GM19468 (cell line): Measurements from ENCODE around the gene TBC1D17.
"Not testable (repeated sequence)": the region's sequence is repeated elsewhere in the genome, so short reads cannot be mapped to it uniquely, and the experiment has no call there.

ENCODE experiments used
- ATAC-seq: cut with Tn5 transposase; IDR thresholded peaks from one replicate; pipeline ENCODE4 v1.9.1; 2021; ENCODE audit warnings: mild to moderate bottlenecking, moderate library complexity, moderate number of reproducible peaks; ENCODE audit not compliant: unreplicated experiment; ENCODE audit errors: extremely low read depth

The TBC1D17 gene

DNA sequence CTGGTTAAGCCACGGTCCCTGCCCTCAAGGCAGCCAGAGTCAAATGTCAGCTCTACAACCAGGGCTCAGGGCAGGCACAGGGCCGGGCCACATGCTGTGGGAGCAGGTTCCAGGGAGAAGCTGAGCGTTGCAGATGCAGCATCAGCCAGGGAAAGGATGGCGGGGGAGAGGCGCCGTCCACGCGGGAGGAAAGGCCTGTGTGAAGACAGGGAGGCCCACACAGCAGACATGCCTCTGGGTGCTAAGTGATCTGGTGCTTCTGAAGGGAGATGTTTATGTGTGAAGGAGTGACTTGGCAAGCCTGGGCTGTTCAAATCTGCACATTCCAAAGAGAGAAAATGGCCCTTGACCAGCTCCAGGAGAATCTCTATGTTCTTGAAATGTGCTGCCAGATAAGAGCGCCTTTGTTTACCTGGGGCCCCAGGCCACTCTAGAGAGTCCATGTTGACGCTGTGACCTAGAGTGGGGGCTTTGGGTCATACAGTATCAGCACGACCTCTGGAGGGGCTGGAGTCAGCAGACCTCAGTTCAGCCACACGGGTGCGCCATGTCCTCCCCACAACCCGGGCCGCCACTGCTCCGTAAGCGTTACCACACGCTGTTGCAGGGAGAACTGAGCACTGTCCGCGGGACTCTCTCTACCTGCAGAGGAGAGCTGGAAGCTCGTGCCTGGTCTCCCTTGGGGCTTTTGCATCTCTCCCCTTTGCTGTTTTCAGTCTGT, 35.6 kb downstream of the TBC1D17 start:
- ATAC-seq: no peak

DNA sequence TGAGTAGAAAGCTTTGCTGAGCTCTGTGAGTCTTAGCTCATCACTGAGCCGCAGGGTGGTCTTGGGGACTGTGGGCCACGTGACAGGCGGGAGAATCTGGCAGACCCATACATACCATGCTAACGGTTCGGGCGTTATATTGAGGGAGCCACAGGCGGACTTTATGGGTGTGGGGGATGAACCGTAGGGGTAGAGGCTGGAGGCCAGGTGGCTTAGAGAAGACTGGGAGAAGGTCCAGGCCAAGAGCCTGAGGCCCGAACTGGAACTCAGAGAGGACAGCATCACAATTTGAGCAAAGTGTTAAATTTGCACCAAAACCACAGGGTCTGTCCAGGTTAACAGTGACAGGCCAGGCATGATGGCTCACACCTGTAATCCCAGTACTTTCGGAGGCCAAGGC, 36.2 kb downstream of the TBC1D17 start:
- ATAC-seq: no peak

- ATAC-seq: no peak
Measured at GRCh38 chr19:49915271-49915670, 37.8 kb downstream of the TBC1D17 start.

DNA sequence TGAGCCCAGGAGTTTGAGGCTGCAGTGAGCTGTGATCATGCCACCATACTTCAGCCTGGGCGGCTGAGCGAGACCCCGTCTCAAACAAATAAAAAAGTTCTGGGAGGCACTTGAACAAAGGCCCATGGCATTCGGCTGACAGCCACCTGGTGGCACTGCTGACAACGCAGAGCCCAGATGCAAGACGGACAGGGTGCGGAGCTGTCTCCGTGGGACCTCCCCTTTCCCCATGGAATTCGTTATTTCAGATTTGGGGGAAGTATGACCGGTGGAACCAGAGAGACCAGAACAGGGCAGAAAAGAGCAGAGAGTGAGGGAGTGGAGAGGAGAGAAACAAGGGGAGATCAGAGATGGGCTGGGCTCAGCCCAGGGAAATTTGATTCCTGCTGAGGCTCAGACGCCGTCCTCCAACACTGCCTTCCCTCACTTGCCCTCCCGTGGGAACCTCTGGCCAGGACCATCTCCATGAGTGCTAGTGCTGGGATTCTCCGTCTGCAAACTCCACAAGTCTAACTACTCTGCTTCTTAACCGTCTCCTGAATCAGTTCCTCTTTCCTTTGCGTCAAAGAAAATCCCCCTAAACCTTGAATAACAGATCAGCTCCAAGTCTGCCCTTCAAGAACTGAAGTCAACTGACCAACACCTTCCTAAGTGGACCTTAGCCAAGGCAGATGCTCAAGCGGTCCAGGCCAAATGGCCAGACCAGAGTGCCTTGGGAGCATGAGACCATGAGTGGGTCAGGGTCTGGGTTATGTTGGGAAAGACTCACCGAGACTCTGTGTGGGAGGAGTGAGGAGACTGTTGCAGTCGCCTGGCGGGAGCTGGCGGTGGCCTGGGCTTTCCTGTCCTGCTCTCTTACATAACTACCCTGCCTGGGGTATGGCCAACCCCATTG, 39.6 kb downstream of the TBC1D17 start:
- ATAC-seq: no peak

DNA sequence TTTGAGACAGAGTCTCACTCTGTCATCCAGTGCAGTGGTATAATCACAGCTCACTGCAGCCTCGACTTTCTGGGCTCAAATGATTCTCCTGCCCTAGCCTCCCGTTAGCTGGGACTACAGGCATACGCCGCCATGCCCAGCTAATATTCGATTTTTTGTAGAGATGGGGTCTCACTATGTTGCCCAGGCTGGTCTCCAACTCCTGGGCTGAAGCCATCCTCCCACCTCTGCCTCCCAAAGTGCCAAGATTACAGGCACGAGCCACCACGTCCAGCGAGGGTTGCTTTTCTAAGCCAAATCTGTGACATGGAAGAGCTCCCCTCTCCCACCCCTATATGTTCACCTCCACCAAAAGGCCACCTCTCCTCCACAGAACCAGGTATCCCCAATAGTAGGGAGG, 40.6 kb downstream of the TBC1D17 start:
- no peak for ATAC-seq

- no peak for ATAC-seq
Measured at GRCh38 chr19:49920624-49921363, 43.3 kb downstream of the TBC1D17 start.

DNA sequence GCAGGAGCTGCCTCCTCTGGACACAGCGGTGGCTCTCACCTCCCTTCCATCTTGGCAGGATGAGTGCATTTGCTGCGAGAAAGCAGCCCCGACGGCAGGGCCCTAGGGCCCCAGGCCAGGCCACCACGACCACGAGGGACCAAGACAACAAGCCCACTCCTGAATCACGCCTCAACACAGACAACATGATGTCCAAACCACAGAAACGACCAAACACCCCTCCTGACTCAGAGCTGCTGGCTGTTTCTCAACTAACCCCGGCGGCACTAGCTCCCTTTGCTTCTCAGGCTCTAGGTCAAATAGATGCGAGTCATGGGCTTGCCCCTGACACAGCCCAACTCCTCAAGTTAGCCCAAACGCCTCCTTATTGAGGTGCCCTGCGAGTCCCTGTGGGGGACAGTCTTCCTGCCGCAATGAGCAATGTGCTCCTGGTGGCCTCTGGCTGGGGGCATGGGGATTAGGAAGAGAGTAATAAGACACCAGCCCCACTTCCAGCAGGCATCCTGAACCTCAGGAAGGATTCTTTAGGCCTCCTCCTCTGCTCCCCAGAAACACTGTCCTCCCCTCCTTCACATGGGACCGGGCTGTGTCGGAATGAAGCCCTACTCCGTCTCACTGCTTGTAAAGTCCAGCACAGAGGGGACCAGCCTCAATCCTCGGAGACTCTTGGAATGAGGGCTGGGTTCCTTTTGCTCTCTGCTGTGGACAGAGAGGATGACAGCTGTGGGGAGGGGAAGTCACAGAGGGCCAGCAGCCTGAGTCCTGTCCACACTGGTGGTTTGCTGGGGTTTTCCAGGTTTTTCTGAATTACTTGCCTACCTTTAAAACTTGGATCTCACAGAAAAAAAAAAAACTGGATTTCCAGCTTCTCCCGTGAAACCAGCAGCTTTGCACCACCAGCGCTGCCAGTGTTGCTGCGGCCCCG, 44.6 kb downstream of the TBC1D17 start:
- no peak for ATAC-seq

DNA sequence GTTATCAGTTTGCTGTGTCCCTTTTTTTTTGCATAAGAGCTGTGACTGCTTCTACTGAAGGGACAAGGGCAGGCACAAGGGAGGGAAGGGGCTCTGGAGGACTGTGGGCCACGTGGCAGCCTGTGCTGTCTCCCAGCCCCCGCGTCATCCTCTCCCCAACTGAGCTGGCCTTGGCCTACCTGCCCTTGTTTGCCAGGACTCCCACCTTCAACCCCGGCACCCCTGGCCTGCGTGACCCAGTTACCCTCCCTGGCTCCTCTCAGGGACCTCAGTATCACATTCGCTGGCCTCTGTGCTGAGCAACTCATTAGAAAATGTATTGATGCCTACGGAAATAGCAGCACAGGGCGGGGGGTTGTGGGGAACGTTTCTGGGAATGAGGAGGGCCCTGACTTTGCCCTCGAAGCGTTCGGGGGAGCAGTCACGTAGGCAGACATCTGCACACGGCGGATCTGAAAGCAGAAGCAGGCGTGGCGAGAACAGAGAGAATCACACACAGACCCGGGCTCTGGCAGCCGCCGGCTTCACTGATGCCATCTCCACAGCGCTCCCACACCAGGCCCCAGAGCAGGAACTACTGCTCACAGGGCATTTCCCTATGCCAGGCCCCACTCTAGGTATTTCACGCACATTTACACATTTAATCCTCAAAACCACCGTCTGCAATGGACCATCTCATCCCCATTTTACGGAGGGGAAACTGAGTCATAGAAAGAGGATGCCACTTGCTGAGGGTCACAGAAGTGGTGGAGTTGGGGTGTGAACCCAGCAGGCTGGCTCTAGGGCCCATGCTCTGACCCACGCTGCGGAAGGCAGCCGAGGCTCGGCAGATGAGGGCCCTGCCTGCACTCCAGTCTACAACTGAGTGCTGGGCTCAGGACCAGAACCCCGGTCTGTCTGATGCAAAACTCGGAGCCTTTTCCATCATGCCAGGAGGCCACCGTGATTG, 45.8 kb downstream of the TBC1D17 start:
- ATAC-seq: no peak

DNA sequence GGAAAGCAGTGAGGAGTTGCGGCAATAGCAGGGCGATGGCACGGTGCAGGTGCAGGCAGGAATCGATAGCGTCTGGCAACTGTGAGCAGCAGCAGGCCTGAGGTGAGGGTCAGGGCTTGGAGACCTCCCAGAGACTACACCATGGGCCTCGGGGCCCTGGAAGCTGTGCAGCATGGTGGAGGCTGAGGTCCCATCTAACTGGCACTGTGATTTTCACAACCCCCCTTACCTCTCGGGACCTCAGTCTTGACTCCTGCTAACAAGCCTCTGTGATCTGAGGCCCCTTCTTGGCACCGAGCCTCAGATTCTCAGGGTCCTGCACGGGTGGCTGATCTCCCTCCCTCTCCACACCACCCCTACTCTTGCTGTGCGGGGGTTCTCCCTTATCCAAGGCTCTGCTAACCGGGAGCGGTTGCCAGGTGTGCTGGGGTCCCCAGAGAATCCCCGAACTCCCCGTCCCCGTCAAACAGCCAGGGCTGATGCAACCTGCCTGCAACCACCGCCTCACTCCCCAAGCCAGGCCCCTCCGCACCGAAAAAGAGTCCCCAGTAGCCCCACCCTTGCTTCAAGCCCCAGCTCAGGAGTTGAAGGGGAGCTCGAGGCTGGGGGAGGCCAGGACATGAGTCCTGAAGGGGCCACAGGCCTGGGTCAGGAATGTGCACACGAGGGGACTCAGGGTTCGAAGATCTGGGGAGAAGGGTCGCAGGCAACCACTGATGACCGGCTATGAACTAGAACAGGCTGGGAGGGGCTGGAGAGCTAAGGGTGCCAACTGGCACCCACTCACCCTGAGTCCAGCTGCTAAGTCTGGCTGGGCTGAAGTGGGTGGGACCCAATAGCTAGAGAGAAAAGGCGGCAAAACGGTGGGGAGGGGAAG, 46.7 kb downstream of the TBC1D17 start:
- no peak for ATAC-seq

GRCh38 chr19:49924881-49925210, 47.3 kb downstream of the TBC1D17 start:
- ATAC-seq: not testable (repeated sequence)

GRCh38 chr19:49925486-49925885, 48.0 kb downstream of the TBC1D17 start:
- ATAC-seq: no peak

- ATAC-seq: no peak
Measured at GRCh38 chr19:49926515-49926914, 49.0 kb downstream of the TBC1D17 start.

DNA sequence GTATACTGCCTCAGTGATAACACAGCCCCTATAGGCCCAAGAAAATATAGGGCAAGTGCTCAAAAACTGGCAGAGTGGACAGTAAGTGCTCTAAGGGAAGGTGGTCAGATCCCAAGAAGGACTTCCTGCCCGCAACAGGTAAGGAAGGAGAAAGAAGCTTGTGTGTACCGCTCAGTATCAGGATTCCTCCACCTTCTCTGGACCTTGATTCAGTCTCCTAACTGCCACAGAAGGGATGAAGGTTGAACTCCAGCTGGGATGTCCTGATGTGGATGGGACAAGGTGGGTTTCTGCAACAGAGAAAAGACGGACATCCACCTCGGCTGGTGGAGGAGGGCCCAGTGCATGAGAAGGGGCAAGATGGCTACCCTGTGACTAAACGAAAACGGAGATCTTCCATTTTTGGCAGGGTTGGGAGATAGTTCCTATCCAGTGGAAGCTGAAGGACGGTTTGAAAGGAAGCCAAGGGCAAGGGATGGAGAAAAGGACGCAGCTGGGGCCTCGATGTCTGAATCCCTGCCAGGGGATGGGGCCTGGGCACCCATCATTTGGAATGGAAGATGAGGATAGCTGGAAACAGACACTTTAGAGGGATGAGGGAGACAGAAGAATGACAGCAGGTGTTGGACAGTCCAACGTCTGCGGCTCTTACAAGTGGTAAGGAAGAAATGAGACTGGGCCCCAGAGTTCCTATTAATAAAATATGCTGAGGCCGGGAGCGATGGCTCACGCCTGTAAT, 50.2 kb downstream of the TBC1D17 start:
- no peak for ATAC-seq

GRCh38 chr19:49929121-49929610, 51.7 kb downstream of the TBC1D17 start, which contains the start of the genes ATF5 and NUP62:
TSS of gene ATF5 (plus strand) at chr19:49929205. CDS start at chr19:49930851, 1,646 bp downstream.
TSS of gene NUP62 (minus strand) at chr19:49929504. CDS start at chr19:49909807, 19,697 bp downstream.
- peak; percentile 10 for ATAC-seq

DNA sequence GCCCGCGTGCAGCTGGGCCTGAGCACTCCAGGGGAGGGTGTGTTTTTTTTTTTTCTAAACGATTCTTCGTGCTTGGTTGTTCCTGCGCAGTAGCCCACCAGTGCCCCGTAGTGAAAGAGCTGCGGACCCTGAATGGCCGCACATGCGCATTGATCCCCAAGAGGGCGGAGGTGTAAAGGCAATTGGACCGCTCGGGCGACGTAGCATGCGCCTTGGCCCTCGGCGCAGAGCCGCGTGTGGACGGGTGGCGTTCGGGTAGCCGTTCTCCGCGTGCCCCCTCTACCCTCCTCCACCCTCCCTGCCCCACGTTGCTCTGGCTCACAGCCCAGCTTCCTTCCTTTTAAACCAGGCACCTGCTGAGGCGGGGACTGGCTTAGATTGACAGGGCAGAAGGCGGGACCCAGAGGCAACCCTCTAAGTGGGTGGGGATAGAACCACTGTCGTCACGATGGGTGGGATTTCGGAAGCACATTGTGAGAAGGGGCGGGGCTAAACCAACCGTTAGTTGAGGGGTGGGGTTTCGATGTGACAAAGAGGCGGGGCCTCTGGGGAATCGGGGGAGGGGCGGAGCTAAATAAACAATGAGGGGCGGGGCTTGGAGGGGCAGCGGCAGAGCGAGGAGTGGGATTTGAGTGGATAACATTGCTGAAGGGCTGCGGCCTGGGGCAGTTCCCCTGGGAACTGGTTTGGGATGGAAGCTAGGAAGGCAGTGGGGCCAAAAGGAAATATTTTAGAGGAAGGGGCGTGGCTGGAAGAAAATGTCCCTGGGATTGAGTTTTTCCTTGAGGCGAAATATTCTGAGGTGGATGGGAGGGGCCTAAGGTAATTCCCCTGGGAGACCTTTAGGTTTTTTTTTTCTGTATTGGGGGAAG, 52.3 kb downstream of the TBC1D17 start:
- peak; percentile 55 for ATAC-seq

- ATAC-seq: no peak
Measured at GRCh38 chr19:49930483-49931011, 53.0 kb downstream of the TBC1D17 start.
